Measurements from ENCODE around the gene RBM7. TPM values are rescaled to one million over a fixed set of nuclear protein-coding genes. Genes with fewer than 3 reads are reported as not detected.
A peak's percentile ranks its signal among the peaks of the same experiment; 100 is the strongest.

The RBM7 gene
- total RNA-seq, 1 donor from 2014 or later = 25.9 TPM

GRCh38 chr11:114432893-114433292 is 32.4 kb downstream of the RBM7 start:
- Mint-ChIP-seq H3K27ac (ENCODE audit: unreplicated experiment) (no peak overlapping the region), H3K36me3 (ENCODE audit: low read depth) (no peaks in the 10 kb centered on the region), H3K4me3 (no peak overlapping the region), H3K27me3 (ENCODE audit: low read depth) (no peaks in the 10 kb centered on the region), H3K4me1 (peaks cover 7% of the 10 kb centered on the region), H3K9me3 (no peaks in the 10 kb centered on the region)
- DNase-seq (ENCODE audit: low read depth, low spot score) = no peak
- no peak for TF ChIP-seq CTCF (conservative IDR thresholded peaks at IDR 0.05)

GRCh38 chr11:114433376-114433775 is 32.9 kb downstream of the RBM7 start:
- no peaks in the 10 kb centered on the region for H3K27me3 Mint-ChIP-seq (ENCODE audit: low read depth)
- no peak overlapping the region for H3K27ac Mint-ChIP-seq (ENCODE audit: unreplicated experiment)
- DNase-seq (ENCODE audit: low read depth, low spot score) = no peak
- no peak for TF ChIP-seq CTCF (conservative IDR thresholded peaks at IDR 0.05)
- no peak overlapping the region for H3K4me3 Mint-ChIP-seq
- no peaks in the 10 kb centered on the region for H3K36me3 Mint-ChIP-seq (ENCODE audit: low read depth)
- no peaks in the 10 kb centered on the region for H3K9me3 Mint-ChIP-seq
- peaks cover 7% of the 10 kb centered on the region for H3K4me1 Mint-ChIP-seq

- Mint-ChIP-seq H3K27me3 (ENCODE audit: low read depth) (no peaks in the 10 kb centered on the region), H3K27ac (ENCODE audit: unreplicated experiment) (no peak overlapping the region), H3K4me1 (peaks cover 29% of the 10 kb centered on the region), H3K36me3 (ENCODE audit: low read depth) (no peaks in the 10 kb centered on the region), H3K4me3 (peak overlapping the region; percentile 98), H3K9me3 (no peaks in the 10 kb centered on the region)
- no peak for TF ChIP-seq CTCF (conservative IDR thresholded peaks at IDR 0.05)
- no peak for DNase-seq (ENCODE audit: low read depth, low spot score)
These were observed 37.8 kb downstream of the RBM7 start for GRCh38 chr11:114438303-114438702.

GRCh38 chr11:114439229-114440120 is 39.0 kb downstream of the RBM7 start, which contains the start of gene REXO2:
TSS of gene REXO2 (plus strand) at chr11:114439467. CDS start at chr11:114439529, 62 bp downstream.
- TF ChIP-seq CTCF (conservative IDR thresholded peaks at IDR 0.05) = peak; percentile 55
- peaks cover 29% of the 10 kb centered on the region for H3K4me1 Mint-ChIP-seq
- H3K27me3 Mint-ChIP-seq (ENCODE audit: low read depth) = no peaks in the 10 kb centered on the region
- H3K9me3 Mint-ChIP-seq = no peaks in the 10 kb centered on the region
- peak within 1 kb of the TSS; percentile 98 for H3K4me3 Mint-ChIP-seq
- peak; percentile 83 for DNase-seq (ENCODE audit: low read depth, low spot score)
- H3K27ac Mint-ChIP-seq (ENCODE audit: unreplicated experiment) = peak within 1 kb of the TSS; percentile 92
- H3K36me3 Mint-ChIP-seq (ENCODE audit: low read depth) = no peaks in the 10 kb centered on the region

- Mint-ChIP-seq H3K4me1 (peaks cover 29% of the 10 kb centered on the region), H3K27ac (ENCODE audit: unreplicated experiment) (peak overlapping the region; percentile 92), H3K27me3 (ENCODE audit: low read depth) (no peaks in the 10 kb centered on the region), H3K36me3 (ENCODE audit: low read depth) (no peaks in the 10 kb centered on the region), H3K9me3 (no peaks in the 10 kb centered on the region), H3K4me3 (peak overlapping the region; percentile 98)
- DNase-seq (ENCODE audit: low read depth, low spot score) = no peak
- no peak for TF ChIP-seq CTCF (conservative IDR thresholded peaks at IDR 0.05)
These were observed 39.8 kb downstream of the RBM7 start for GRCh38 chr11:114440121-114440860.

All from neural crest cell (in vitro differentiated cells).